ENCODE data around the gene SEMA4D.

SEMA4D gene

DNA sequence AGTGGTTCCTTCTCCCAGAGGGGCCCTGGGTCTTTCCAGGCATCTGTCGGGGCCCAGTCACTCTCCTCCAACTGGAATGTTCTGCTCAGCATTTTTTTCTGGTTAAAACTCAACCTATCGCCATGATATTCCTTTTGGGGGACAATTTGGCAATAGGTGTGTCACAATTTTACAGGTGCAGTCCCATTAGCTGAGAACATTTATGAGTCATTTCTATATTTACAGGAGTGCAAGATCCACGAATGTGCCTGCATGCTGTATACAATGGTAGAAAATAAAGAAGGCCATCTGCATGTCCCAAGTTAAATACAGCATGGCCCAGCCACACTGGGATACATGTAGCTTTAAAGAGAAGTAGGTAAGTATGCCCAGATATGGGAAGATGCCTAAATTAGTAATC is 28.8 kb upstream of the SEMA4D start:
- DNase-seq (ENCODE audit: low spot score), result no peak
- TF ChIP-seq, protein P1, sequence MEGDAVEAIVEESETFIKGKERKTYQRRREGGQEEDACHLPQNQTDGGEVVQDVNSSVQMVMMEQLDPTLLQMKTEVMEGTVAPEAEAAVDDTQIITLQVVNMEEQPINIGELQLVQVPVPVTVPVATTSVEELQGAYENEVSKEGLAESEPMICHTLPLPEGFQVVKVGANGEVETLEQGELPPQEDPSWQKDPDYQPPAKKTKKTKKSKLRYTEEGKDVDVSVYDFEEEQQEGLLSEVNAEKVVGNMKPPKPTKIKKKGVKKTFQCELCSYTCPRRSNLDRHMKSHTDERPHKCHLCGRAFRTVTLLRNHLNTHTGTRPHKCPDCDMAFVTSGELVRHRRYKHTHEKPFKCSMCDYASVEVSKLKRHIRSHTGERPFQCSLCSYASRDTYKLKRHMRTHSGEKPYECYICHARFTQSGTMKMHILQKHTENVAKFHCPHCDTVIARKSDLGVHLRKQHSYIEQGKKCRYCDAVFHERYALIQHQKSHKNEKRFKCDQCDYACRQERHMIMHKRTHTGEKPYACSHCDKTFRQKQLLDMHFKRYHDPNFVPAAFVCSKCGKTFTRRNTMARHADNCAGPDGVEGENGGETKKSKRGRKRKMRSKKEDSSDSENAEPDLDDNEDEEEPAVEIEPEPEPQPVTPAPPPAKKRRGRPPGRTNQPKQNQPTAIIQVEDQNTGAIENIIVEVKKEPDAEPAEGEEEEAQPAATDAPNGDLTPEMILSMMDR (IDR thresholded peaks at IDR 0.05; ENCODE audit: borderline replicate concordance, control extremely low read depth, extremely low read depth, insufficient read depth, missing control alignments), result no peak
- in situ Hi-C loops (cut with MboI; ENCODE audit: low sequenced_read_pairs, unreplicated experiment), result no loop called here

DNA sequence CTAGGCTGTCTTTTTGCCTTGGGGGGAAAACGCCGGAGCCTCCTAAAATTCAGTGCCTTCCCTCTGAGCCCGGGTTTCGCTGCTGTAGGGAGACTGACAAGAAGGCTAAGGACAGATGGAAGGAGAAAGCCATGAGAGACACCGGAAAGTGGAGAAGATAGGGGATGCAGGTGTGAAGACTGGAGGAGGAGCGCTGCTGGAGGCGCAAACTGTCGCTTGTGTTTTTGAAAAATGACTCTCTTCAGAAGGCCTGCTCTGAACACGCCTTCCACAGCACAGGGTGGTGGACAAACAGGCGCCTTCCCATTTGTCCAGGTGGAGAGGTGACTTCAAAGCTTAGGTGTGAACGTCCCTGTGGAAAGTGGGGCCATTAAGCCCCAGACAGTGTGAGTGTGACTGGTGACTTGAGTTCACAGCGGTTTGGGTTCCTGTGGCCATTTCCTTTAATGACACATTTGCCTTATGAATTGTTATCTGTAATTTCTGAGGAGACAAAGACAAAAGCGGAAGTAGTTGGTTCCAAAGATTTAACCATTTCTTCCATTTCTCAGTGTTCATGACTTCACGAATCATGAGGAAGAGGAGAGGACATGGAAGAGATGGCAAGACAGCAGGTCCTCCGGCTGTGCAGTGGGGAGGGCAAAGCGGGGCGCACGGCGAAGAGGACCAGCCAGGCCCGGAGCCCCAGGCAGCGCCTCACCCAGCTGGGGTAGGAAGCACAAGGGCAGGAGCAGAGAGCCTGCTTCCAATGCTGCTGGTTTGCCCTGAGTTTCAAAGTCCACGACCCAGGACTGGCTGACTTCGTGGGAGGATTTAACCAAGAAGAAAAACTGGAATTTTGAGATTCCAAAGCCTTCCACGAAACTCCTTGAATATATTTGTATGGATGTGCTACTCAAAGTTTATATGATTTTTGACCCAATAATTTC is 27.8 kb upstream of the SEMA4D start:
- TF ChIP-seq, protein P1 (IDR thresholded peaks at IDR 0.05; ENCODE audit: borderline replicate concordance, control extremely low read depth, extremely low read depth, insufficient read depth, missing control alignments), result no peak
- no peak for DNase-seq (ENCODE audit: low spot score)
- in situ Hi-C loops (cut with MboI; ENCODE audit: low sequenced_read_pairs, unreplicated experiment), result no loop called here

DNA sequence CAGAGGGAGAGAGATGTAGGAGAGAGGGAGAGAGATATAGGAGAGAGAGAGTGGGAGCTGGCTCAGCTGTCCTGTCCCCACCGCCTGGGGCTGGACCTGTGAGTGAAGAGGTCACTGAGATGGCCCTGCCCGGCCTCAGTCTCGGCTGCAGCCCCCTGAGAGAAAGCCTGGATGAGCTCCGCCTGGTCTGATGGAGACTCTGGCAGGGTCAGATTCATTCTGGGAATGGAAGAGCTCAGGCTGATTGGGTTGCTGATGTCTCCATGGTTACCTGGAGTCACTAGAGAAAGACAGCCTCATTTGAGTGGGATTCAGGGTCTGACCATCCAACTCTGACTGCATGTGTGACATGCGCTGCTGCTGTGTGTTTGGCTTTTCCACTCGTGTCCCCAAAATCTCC is 27.1 kb upstream of the SEMA4D start:
- no peak for DNase-seq (ENCODE audit: low spot score)
- in situ Hi-C loops (cut with MboI; ENCODE audit: low sequenced_read_pairs, unreplicated experiment), result no loop called here
- TF ChIP-seq, protein P1 (IDR thresholded peaks at IDR 0.05; ENCODE audit: borderline replicate concordance, control extremely low read depth, extremely low read depth, insufficient read depth, missing control alignments), result no peak

DNA sequence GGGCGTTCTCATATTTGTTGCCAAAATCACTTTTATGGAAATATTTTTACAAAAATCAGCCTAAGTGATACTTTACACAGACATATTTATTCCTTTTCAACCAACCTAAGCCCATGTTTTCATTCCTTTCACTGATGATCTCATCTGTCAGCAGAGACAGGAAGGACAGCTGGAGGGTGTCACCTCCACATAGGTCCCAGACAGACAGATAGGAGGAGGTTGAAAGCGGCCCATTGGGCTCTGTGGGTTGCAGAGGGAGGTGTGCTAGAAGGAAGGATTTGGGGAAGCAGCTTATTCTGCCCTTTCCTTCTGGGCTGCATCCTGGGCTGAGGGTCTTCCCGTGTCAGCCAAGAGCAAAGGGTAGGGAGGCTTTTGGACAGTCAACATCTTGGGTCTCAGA is 26.0 kb upstream of the SEMA4D start:
- in situ Hi-C loops (cut with MboI; ENCODE audit: low sequenced_read_pairs, unreplicated experiment), result no loop called here
- DNase-seq (ENCODE audit: low spot score), result no peak
- TF ChIP-seq, protein P1 (IDR thresholded peaks at IDR 0.05; ENCODE audit: borderline replicate concordance, control extremely low read depth, extremely low read depth, insufficient read depth, missing control alignments), result no peak

DNA sequence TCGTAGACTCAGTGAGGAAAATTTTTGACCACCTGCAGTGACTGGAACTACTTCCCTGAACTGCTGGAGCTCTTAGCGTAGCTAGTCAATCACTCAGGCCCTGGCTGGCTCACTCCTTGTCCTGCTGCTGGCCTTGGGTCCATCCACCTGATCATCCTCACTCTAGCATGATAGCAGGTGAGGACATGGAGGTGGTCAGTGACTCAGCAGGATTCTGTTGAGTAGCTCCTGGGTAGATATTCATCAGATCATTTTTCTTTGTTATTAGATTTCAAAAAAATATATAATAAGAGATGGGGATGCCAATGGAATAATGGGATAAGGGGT is 25.0 kb upstream of the SEMA4D start:
- TF ChIP-seq, protein P1 (IDR thresholded peaks at IDR 0.05; ENCODE audit: borderline replicate concordance, control extremely low read depth, extremely low read depth, insufficient read depth, missing control alignments), result no peak
- in situ Hi-C loops (cut with MboI; ENCODE audit: low sequenced_read_pairs, unreplicated experiment), result no loop called here
- DNase-seq (ENCODE audit: low spot score), result no peak

DNA sequence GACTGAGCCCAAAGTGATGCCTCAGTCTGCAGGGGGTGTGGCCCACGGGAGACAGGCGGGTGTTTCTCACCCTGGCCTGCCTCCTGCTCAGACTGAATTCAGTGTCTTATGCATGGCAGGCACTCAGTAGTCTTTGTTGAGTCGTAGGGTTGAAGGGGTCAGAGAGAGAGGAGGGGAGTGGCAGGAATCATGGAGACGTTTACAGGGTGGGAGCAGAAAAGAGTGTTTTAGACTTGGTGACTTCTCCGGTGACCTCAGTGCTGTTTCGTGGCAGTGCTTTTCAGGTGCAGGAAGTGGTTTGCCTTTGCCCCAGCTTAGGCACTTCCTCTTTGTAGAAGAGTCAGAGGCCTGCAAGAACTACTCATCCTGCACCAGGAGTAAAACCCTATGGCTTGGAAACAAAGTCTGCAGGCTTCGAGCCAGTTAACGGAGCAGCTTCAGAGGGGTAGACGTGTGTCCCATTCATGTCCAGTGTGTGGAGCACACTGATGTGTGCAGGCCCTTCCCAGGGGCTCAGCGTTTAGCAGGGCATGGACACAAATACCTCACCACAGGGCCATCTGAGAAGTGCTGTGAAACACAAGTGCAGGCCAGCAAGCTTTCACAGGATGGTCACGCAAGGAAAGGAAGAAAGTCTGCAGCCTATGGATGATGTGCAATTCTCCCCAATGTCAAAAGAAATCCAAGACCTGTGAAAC is 24.5 kb upstream of the SEMA4D start:
- in situ Hi-C loops (cut with MboI; ENCODE audit: low sequenced_read_pairs, unreplicated experiment), result no loop called here

More for the DNA sequence above, 24.5 kb upstream of the SEMA4D start:
- TF ChIP-seq, protein P1 (IDR thresholded peaks at IDR 0.05; ENCODE audit: borderline replicate concordance, control extremely low read depth, extremely low read depth, insufficient read depth, missing control alignments), result no peak
- DNase-seq (ENCODE audit: low spot score), result peak; percentile 78
